Activated effector memory CD4-positive, alpha-beta T cell treated with Interleukin-2 at 50 U/mL for 16 hours (primary cell): Measurements from ENCODE around the gene MTG2.

Source experiments
- DNase-seq: peaks from one replicate; pipeline ENCODE4 v3.0.0-alpha.2; 2020

The MTG2 gene

DNA sequence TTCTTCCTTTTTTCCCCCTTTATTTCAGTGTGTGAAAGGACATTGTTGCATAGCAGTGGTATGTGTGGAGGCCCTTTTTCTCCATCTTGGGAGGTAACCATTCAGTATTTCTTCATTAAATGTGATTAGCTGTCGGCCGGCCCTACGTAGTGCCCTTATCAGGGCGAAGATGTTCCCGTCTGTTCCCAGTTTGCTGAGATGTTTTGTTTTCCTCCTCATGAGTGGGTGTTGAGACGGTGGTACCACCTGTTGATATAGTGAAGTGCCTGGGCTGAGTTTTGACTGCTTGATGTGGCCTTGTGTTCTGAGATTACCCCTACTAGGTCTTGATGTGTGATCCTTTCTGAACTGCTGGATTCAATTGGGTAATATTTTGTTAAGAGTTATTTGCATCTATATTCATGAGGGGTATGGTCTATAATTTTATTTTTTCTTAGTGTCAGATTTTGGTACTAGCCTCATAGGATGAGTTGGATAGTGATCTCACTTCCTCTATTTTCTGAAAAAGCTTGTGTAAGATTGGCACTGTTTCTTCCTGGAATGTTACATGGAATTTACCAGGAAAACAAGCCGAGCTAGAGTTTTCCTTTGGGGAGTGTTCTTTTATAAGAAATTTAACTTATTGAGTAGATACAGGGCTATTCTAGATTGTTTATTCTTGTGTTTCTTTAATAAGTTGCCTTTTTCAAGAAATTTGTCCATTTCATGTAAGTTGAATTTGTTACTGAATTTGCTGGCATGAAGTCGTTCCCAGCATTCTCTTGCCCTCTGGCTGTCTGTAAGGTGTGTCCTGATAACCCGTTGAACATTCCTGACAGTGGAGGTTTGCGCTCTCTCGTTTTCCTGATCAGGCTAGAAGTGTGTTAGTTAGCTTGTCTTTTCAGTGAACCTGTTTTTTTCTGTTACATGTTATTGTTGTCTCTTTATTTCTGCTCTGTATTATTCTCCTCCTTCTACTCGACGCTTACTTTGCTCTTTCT lies 4.3 kb downstream of the MTG2 start:
- DNase-seq = no peak

DNA sequence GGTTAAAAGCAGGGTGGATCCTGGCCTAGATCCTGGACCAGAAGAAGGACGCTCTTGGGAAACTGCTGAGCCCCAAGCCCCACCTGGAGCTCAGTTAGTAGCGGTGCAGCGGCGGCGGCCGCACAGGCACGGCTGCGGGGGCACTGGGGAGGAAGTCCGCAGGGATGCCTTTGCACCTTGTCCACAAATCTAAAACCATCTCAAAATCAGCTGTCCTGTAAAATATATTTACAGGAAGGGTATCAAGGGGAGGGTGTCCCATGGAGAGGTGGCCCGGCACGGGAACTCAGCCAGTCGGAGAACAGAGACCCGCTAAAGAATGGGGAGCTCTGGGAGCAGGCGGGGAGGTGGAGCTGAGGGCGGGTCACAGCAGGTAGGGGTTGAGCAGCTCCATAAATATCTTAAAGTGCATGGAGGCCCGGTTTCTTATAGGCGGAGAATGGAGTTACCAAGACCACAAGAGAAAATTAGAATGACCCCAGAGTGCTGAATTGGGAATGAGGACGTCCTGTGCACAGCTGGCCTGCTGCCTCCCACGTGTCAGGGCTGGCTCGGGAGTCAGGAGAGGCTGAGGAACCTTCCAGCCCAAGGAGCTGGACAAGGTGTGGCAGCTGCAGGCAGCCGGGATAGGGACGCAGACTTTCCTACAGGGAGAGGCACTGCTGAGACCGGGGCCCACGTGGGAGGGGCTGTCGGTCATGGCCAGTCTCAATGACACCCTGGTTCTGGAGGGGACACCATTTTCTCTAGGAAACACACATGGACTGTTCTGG lies 8.0 kb downstream of the MTG2 start:
- DNase-seq = no peak

DNA sequence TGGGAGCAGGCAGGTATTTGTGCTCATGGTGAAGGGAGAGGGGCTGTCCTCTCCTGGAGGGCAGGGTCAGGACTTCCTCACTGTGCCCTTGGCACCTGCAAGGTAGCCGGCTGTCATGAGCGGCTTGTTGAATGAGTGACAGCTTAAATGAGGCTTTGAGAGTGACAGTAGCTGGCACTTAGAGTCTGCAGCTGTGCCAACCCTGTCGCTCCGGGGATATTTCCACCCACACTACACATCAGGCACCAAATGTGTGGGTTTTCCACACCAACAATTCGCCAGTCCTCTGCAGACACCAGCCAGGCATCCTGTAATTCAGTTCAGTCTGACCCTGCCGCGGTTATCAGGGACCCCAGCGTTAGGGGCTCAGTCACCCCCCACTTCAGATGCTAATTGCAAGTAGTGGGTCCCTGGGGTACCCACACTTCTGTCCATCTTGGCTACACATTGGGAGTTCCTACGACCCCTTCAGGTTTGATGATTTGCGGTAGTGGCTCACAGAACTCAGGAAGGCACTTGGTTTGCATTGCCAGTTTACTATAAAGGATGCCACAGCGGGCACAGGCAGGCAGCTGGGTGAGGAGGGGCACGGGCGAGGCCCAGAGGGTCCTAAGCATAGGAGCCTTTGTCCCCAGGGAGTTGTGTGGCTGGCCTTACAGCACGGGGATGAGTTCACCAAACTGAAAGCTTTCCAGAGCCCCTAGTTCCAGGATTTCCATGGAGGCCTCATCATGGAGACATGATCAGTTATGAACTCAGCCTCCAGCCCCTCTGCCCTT lies 9.1 kb downstream of the MTG2 start:
- DNase-seq = no peak

DNA sequence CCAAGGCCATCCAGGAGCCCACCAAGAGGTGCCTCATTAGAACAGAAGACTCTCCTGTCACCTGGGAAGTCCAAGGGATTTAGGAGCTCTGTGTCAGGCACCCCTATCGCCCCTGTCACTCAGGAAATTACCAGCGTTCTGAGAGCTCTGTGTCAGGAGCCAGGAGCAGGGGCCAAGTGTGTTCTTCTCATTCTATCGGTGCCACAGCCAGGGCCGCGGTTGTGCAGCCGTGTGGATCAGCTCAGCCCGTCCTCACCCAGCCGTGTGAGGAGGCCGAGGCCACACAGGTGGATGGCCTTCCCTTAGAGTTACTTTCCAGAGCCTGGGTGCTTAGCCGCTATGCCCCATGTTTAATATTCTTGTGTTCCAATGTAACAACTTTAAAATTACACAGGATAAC lies 9.8 kb downstream of the MTG2 start:
- DNase-seq = no peak

DNA sequence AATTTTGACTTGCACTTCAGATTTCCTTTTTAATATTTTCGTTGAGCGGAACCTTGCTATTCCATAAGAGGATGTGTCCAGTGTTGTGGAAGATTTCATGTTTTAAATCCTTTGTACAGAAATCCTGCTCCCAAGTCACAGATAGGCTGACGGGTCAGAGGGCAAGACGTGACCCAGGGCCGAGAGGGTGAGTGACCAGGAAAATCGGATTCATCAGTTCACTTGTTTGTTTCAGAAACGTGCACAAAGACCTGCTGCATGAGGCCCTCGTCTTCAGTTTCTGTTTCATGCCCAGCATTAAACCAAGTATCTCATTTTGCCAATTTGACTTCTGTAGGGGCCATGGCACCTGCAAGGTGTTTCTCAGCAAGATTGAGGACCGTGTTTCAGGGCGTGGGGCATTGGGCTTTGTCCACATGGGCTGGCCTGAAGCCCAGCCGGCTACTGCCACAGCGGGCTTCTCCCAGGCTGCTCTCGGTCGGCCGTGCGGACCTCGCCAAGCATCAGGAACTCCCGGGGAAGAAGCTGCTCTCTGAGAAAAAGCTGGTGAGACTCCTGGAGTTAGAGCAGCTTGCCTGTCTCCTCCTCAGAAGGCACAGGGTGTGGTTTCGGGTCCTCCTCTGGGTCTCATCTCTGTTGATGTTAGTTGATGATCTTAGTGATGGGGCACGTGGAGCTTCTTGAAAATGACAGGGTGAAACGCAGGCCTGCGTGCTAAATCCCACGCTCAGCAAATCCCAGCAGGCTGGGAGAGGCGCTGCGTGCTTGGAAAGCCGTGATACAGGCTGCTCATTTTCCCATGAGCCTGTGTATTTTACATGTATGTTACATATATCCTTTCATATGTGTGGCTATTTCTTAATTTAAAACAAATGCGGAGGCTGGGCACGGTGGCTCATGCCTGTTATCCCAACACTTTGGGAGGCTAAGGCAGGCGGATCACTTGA lies 10.5 kb downstream of the MTG2 start:
- DNase-seq = no peak

DNA sequence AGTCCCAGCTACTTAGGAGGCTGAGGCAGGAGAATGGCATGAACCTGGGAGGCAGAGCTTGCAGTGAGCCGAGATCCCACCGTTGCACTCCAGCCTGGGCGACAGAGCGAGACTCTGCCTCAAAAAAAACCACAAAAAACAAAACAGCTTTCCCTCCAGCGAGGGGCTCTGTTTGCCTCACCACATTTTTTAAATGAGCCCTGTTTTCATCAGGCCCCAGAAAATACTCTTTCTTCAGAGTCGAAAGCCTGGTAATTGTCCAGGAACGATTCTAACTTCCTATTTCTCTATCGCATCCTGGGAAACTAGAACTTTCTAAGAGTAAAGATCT lies 12.2 kb downstream of the MTG2 start:
- DNase-seq = no peak

DNA sequence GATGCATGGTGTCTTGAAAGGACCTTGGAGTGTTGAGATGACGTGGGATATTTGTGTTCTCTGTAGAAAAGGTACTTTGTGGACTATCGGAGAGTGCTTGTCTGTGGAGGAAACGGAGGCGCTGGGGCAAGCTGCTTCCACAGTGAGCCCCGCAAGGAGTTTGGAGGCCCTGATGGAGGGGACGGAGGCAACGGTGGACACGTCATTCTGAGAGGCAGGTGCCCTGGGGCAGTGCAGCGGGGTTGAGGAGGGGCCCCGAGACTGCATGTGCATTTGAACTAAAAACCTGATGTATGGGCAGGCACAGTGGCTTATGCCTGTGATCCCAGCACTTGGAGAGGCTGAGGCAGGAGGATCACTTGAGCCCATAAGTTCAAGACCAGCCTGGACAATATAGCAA lies 12.9 kb downstream of the MTG2 start:
- no peak for DNase-seq

DNA sequence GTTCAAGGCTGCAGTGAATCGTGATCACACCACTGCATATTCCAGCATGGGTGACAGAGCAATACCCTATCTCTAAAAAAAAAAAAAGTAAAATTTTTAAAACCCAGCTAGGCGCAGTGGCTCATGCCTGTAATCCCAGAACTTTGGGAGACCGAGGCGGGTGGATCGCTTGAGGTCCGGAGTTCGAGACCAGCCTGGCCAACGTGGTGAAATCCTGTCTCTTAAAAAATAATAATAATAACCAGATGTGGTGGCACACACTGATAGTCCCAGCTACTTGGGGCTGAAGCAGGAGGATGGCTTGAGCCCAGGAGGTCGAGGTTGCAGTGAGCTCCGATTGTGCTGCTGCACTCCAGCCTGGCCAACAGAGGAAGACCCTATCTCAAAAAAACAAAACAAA lies 13.5 kb downstream of the MTG2 start:
- DNase-seq = no peak

DNA sequence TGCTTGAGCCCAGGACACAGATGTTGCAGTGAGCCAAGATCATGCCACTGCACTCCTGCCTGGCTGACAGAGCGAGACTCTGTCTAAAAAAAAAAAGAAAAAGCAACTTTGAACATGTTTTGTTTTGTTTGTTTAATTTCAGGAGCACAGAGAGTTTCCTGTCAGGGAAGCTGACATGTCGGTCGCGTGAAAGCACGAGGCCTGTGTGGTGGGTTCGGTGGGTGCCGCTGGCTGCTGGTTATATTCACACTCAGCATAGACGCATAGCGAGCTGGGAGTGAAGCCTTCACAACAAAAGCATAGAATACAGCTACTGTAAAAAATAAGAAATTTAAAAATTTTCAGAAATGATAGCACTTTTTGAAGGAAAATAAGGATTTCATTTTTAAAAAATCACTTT lies 14.5 kb downstream of the MTG2 start:
- DNase-seq = no peak

DNA sequence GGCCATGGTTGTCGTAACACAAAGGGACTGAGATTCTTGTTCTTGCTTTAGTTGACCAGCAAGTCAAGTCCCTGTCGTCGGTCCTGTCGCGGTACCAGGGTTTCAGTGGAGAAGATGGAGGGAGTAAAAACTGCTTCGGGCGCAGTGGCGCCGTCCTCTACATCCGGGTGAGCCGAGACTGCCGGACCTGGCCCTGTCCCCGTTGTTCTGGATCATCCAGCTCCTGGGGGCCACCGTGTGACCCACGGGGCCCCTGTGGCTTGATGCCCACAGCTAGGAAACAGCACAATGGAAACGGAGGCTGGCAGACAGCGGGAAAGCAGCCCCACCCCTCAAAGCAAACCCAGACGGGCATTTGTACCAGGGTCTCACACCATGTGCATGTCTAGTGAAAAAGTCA lies 15.0 kb downstream of the MTG2 start:
- DNase-seq = no peak

DNA sequence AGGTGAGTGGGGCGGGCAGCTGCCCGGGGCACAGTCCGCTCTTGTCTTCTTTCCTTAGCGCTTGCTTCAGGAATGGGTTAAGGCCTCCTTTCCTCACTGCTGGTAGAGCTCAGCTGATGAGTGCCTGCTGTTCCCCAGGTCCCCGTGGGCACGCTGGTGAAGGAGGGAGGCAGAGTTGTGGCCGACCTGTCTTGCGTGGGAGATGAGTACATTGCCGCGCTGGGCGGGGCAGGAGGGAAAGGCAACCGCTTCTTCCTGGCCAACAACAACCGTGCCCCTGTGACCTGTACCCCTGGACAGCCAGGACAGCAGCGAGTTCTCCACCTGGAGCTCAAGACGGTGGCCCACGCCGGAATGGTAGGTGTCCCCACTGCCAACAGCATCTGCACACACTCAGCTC lies 15.7 kb downstream of the MTG2 start:
- no peak for DNase-seq

DNA sequence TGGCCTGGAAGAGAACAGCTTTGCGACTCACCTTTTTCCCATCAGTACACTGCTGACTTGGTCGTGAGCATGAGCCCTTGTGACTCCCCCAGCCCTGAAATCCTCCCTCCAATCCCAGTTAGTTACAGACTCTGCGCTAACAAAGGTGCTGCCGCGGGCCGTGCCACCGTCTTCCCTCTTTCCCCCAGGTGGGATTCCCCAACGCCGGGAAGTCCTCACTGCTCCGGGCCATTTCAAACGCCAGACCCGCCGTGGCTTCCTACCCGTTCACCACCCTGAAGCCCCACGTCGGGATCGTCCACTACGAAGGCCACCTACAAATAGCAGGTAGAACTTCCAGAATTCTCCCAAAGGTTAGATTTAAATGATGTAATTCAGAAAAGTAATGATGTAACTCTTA lies 16.1 kb downstream of the MTG2 start:
- no peak for DNase-seq

DNA sequence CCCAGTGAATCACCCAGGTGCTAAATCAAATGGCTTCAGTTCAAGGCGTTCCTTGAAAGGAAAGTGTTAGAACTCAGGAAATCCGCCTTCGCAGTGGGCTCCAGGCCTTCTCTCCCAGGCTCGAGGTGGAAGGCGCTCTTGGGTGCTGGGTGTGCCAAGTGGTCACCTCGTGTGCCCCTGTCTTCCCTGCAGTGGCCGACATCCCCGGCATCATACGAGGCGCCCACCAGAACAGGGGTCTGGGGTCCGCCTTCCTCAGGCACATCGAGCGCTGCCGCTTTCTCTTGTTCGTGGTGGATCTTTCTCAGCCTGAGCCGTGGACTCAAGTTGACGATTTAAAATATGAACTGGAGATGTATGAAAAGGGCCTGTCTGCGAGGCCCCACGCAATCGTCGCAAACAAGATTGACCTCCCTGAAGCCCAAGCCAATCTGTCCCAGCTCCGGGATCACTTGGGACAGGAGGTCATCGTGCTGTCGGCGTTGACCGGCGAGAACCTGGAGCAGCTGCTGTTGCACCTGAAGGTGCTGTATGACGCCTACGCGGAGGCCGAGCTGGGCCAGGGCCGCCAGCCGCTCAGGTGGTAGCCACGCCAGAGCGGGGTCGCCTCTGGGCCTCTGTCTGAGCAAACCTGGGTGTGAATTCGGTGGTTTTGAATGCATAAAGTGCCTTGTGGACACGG lies 17.8 kb downstream of the MTG2 start:
- no peak for DNase-seq

DNA sequence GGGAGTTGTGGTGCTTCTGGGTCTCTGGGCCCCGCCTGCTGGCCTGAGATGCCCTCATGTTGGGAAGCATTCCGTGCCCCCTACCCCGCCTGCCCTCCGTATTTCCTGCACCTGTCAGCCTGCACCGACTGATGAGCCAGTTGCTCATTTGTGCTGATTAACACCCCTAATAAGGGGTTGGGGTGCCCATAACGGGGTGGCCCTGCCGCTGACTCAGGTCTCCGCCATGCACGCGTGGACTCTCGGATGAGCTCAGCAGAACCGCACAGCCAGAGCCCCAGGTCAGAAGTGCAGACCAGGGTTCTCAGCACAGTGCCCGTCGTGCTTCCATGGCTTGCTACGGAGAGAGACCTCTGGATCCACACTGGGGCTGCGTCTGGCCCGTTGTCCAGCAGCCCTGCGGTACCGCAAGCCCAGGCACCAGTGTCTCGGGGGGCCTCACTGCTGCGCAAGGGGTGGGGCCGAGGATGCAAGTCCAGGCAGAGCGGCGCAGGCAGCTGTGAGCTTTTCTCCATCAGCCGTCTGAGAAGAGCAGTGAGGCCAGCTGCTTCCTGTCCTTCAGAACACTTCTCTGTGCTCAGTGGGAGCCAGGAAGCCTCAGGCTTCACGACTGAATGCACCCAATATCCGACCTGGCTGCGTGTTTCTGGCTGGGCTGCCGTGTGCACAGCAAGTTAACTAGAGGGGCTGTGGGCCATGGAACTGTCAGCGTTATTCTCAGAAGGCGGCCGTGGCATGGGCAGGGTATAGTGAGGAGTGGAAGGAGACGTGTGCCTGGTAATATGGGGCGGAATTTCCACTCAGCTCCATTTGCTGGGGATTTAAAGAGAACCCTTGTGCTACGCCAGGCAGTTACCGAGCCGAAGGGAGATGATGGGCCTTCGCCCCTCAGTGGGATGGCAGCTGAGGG lies 18.6 kb downstream of the MTG2 start:
- DNase-seq = no peak

DNA sequence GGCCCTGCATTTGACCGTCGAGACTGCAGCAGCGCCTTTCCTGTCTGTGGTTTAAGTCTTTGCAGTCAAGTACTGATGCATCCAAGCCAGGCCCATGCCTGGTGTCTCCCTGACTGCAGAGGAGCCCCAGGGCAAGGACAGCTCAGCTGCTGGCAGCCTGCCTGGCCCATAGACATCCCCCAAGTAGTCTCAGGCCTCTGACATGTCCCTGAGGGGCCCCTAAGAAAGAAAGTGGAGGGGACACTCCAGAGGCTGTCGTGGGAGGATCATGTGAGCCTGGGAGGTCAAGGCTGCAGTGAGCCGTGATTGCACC lies 19.2 kb downstream of the MTG2 start:
- DNase-seq = no peak

DNA sequence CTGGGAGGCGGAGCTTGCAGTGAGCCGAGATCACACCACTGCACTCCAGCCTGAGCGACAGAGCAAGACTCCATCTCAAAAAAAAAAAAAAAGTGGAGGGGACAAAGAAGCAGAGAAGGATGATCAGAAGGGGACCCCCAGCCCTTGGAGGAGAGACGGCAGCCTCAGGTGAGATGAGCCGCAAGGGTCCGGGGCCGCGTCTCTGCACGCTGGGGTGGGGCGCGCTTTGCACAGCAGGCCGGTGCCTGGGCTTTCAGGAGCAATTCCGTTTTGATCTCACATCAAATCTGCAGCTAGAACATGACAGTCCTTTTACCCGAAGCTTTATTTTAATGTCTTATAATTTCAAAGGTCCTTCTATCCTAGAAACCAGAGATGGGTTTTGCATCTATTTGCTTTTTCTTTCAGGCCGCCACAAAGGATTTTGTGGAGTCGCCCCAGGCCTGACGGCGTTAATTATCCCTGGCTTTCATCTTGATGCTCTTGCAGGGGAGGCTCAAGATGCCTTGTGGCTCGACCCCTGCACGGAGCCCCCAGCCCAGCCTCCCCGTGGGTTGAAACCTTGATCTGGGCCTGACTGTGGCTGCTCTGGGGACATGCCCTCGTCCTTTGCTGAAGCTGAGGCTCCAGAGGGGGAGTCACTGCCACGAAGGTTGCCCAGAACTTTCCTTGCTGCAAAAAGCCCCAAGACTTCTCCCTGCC lies 20.0 kb downstream of the MTG2 start:
- DNase-seq = no peak

DNA sequence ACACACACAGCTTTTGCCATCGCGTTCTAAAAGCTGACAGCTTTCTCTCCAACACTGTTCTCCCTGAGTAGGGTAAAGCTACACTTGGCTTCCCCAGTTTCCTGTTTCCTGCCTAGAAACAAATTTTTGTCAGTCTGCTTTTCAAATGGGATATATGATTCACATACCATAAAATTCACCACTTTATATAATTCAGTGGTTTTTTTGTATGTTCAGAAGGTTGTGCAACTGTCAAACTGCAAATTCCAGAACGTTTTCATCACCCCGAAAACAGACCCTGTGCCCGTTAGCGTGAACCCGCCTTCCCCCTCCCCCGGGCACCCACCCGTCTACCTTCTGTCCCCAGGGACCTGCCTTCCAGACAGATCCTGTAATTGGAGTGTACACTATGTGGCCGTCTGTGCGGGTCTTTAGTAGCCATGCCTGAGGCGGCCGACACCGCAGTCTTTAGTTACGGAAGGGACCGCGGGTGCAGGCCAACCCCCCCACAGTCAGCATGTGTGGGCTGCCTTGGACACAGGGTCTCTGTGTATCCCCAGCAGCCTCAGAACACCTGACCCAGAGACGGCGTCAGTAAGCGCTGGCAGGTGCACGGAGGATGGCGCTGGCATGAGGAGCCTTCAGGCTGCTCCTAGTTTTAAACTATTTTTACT lies 20.7 kb downstream of the MTG2 start:
- DNase-seq = no peak

DNA sequence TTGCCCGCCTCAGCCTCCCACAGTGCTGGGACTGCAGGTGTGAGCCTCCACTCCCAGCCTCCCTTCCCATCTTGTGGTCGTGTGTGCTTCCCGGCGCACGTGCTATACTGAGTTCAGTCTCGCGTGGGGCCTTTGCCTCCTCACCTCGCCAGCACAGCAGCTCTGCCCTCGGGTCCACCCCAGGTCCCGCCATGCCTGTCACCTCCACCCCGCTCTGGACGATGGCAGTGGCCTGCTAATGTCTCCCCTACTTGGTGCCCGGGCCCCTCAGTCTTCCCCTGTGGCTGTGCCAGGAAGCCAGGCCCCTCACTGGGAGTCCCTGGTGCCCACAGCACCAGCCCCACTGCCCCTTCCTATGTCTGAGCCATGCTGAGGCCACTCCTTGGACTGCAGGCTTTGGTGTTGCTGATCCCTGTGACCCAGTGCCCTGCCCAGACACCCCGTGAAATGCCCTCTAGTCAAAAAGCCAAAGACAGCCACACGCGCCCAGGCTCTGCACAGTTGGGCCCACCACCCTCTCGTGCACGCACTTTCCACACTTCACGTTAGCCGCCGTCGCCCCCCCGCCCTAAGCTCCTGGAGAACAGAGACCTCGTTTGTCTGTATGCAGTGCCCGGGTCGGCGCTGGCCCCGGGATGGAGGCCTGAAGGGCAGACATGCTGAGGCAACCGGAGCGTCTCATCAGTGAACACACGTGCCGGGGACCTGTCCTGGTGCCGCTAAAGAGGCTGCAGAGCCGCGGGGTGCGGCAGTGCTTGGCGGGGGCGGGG lies 23.0 kb downstream of the MTG2 start:
- no peak for DNase-seq

DNA sequence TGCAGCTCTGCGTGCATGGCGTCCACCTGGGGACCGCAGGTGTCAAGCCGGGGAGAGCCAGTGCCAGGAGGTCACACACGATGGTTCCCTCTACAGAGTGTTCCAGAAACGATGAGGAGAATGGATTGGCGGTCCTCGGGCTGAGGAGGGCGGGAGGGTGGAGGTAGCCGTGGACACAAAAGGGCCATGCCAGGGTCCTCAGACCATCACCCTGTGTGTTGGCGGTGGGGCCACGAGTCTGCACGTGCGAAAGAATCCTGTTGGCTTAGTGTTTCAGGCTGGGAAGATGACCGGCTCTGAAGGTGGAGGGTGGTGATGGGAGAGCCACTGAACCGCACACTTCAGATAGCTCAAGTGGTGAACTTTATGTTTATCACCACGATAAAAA lies 23.6 kb downstream of the MTG2 start:
- no peak for DNase-seq
